GM18502 (cell line): ENCODE measurements around the gene DENND6B.

Experiments used
- ATAC-seq: cut with Tn5 transposase; IDR thresholded peaks from one replicate; pipeline ENCODE4 v1.9.1; 2021; ENCODE audit warnings: mild to moderate bottlenecking; ENCODE audit not compliant: unreplicated experiment, poor library complexity

The DENND6B gene

DNA sequence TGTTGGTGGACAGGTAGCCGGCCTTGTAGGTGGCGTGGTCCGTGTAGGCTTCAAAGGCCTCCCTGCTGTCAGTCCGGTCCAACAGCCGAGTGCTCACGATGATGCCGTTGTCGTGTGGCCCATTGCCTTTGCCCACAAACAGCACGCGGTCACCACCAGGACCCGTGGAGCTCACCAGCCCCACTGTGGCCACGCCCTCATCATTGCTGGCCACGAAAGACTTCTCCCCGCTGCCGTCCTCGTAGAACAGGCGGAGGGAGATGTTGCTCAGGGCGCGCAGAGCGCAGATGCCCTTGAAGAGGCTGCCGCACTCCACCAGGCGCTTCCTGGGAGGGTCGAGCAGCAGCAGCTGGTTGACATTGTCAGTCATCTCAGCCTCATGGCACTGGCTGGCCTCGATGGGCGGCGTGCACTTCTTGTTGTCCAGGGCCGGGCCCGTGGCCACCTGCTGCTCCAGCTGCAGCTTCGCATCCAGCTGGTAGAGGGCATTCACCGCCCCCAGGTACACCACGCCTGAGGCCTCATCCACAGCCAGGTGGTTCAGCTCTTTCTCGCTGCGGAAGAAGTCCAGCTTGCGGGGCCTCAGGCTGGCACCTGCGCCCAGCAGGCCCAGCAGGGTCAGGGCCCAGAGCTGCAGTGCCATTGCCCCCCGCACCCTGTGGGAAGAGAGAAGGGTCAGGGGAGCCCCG, 36.7 kb downstream of the DENND6B start:
- ATAC-seq, result no peak

DNA sequence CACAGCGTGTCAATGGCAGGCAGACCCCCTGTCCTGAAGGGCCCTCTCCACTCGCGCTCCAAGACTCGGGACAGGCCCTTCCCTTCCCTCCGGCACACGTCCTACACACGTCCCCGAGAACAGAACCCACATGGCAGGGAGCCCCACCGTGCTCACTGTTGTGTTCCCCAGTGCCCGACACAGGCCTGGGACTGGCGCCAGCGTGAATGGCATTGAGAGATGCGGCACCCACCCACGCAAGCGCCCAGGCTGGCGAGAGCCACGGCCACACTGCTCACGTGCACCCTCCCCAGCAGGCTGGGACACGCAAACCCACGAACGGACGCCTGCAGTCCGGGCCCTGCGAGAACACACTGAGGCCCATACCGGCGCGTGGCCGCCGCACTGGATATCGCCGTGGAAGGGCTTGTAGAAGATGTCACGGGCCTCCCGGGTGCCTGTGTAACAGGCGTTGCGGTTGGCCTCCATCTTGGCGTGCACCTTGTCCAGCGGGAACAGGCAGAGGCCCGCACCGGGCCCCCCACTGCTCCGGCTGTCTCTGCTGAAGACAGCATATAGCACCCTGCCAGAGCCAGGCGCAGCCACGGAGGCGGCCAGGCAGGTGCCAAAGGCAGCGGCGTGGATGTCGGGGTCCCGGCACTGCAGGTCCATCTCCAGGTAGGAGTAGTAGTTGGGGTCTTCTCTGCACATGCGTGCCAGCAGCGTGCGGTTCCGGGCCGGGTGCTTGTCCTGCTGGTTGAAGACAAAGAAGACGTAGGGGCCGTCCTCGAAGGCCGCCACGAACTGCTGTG, 37.5 kb downstream of the DENND6B start:
- no peak for ATAC-seq

DNA sequence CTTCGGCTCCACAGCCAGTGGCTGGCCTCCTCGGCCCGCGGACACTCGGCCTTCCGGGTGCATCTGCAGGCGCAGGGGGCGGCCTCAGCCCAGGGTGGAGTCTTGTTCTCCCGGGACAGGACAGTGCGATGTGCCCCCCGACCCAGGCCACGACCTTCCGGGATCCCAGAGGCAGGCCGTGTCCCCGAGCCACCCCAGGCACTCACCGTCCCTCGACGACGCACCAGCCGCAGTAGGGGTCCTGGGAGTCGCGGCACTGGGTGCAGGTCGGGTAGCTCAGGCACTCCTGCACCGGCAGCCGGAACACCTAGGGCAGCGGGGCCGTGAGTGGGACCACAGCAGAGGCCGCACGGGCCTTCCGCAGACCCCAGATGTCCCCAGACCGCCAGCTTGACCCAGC, 39.1 kb downstream of the DENND6B start:
- no peak for ATAC-seq

DNA sequence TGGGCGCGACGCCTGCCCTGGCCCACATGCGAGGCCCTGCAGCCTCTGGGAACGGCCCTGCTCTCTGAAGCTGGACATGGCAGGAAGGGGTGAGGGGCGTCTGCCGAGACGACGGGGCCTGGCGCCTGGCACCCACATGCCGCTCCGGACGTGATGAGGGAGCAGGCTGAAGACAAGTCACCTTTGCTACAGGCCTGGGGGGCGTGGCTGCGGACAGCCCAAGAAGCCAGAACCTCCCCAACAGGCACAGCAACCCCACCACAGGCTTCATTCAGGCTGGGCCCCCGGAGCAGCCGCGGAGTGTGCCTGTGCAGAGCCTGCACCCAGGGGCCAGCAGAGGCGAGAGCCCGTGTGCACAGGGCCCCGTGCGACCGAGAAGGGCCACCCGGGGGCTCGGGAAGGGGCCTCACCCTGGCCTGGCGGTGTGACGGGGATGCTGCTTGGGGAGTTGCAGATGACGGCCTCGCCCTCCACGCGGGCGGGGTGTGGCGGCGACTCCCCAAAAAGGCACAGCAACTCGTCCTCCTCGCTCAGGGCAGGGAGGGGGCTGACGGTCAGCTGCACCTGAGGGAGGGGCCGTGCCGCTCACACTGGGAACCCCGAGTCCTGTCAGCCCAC, 40.0 kb downstream of the DENND6B start:
- ATAC-seq, result no peak

DNA sequence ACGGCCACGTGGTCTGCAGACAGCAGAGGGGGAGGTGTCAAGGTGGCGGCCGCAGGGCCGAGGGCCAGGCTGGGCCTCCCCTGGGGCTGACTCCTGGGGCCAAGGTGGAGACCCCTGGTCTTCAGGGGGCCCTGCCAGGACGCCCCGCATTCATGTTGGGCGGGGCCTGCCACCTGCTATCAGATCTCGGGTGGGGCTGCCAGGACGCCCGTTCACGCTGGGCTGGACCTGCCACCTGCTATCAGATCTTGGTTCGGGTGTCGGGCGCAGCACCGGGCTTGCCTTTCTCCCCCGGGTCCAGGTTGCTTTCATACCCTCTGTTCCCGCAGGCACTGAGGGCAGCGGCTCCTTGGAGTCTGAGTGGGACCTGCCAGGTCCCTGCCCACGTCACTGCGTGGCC, 40.5 kb downstream of the DENND6B start:
- no peak for ATAC-seq

DNA sequence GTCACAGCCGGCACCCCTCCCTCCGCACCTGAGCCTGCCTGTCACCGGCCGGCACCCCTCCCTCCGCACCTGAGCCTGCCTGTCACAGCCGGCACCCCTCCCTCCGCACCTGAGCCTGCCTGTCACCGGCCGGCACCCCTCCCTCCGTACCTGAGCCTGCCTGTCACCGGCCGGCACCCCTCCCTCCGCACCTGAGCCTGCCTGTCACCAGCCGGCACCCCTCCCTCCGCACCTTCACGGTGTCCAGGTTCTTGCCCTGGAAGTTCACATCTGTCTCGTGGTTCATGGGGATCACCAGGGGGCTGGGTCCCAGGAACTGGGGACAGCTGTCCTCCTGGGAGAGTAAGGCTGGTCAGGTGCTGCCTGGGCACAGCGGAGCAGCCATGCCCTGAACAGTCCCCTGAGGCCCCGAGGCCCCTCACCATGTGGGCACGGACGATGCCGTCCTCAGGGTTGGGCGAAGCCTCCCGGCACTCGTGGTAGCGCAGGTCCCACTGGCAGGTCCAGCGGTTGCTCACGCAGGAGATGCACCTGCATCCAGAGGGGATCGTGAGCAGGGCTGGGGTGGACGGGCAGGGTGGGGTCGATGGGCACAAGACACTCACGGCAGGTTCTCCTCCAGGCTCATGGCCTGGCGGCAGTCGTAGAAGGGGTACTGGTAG, 41.1 kb downstream of the DENND6B start:
- no peak for ATAC-seq

DNA sequence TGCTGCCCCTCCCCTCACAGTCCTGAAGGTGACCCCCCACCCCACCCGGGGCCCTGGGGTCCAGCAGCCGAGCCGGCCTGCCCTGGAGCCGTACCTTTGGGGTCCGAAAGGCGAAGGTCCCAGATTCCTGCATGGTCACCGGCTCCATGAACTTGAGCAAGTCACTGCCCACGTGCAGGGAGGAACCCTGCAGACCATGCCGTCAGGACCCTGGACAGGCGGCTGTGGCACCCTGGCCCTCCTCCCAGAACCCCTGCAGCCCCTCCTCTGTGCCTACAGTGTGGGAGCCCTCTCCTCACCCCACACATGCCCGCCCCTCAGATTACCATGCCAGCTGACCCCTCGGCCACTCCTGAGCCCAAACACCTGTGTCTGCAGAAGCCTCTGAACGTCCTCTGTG, 42.3 kb downstream of the DENND6B start:
- no peak for ATAC-seq

DNA sequence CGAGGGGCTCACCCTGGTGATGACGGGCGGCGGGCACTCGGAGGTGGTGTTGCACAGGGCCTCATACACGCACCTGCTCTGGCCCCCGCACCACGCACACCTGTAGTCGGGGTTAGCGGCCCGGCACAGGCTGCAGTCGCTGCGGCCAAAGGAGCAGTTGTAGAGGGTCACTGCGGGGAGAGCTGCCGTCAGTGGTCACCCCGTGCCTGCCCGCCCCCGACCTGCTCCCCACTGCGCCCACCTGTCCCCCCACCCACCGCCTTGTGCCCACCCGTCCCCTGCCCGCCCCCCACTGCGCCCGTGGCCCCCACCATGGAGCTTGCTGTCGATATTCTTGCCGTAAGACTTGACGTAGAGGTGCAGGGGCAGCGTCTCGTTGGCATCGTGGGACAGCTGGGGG, 43.0 kb downstream of the DENND6B start:
- ATAC-seq, result no peak

DNA sequence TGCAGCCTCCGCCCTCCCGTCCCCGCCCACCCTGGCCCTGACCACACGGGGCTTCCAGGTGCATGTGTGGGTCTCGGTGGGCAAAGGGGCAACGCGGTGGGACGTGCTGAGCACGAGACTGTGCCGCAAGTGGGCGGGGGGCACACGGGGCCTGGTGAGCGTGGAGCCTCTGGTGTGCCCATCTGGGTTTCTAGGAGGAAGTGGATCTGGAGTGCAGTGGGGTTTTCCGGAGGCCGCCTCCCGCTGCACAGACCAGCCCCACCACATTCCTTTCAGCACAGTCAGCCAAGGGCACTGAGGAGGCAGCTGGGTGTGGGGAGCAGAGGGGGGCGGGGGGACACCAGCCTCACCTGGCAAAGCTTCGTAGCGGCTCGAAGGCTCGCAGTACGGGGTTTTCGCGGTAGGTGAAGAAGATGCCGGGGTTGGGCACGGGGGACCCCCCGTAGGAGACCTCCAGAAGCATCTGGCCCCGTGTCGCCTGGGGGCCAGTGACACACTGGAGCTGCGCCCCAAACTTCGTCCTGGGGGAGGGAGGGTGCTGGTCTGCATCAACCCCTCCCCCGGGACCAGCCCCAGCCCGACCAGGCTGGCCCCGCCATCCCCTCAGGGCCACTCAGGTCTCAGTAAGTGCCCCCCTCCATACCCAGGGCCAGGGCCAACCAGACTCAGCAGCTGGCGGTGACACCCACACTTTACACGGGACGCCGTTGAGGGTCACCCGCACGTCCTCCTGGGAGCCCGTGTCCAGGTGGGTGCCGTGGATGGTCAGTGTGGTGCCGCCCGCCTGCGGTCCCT, 44.3 kb downstream of the DENND6B start:
- no peak for ATAC-seq

DNA sequence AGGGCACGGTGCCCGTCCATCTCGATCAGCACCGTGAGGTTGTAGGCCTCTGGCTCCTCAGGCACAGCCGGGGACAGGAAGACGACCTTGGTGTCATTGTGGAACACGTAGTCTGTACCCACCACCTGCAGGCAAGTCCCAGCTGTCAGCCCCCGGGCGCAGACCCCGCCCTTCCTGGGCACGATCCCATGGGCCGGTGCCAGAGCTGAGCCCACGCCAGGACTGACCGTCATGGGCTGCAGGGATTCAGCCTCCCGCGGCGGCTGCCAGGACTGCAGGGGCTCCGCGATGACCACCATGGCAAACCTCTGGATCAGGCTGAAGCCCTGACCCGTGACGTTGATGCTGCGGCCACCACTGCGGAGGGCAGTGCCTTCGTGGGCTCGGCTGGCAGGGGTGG, 44.9 kb downstream of the DENND6B start:
- no peak for ATAC-seq

DNA sequence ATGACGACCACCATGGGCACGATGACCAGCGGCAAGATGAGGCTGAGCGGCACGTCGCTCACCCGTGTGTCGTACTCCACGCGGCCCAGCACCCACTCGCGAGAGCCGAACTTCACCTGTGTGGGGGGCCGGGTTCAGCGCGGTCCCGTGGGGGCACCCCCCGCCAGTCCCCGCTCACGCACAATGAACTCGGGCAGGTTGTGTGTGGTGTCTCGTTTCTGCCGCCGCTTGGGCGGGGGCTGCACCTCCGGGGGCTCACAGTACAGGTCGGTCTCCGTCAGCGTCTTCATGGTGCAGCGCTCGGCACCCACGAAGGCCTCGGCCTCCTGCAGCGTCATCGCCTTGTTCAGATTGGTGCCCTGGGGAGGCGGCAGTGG, 45.4 kb downstream of the DENND6B start:
- no peak for ATAC-seq

DNA sequence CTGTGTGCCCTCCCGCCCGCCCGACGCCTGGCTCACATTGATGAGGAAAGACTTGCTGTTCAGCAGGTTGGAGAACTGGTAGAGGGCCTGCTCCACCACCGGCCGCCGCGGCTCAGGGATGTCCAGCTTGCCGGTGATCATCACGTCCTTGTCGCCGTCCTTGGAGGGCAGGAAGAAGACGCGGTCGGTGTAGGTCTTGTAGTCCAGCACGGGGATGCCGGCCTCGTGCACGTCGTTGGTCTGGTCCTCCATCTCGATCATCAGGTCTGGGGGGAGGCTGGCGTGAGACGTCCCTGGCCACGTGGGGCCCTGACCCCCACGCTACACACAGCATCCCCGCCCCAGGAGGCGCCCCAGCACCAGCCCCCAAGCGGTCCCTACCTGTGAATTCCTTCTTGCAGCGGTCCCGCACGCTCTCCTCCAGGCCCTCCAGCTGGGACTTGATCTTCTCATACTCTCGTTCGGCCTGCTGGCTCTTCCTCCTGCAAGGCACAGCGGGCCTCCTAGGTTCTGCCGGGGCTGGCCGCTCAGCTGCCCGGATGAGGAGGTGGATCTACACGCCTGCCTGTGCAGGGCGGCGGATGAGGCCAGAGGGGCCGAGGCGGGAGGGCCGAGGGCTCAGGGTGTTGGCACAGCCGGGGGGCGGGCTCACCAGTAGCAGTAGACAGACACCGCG, 46.0 kb downstream of the DENND6B start:
- no peak for ATAC-seq

DNA sequence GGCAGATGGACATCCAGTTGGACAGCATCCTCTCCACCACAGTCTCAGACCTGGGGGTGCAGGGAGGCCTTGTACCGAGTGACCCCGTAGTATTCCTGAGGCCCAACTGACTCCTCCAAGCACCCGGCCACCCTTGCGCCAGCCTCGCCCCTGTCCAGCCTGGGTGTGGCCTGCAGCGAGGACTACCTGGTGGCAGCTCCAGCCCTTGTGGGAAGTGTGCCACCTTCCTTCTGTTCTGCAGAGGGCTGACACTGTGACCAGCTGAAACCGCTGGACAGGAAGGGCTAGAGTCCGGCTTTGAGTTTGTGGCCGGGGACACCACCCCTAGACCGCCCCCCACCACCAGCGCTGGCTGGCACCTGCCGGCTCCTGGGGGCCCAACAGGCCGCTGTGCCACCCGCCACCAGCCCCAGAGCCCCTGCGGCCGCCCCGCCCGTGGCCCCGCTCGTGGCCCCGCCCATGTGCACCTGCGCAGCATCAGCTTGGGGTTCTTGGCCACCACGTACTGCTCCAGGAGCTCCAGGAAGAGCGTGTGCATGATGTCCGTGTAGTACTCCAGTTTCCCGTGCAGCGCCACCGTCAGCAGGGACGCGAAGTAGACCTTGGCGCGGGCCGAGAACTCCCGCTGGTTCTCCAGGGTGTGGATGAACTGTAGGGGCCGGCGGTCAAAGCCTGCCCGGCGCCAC, 46.6 kb downstream of the DENND6B start:
- no peak for ATAC-seq

DNA sequence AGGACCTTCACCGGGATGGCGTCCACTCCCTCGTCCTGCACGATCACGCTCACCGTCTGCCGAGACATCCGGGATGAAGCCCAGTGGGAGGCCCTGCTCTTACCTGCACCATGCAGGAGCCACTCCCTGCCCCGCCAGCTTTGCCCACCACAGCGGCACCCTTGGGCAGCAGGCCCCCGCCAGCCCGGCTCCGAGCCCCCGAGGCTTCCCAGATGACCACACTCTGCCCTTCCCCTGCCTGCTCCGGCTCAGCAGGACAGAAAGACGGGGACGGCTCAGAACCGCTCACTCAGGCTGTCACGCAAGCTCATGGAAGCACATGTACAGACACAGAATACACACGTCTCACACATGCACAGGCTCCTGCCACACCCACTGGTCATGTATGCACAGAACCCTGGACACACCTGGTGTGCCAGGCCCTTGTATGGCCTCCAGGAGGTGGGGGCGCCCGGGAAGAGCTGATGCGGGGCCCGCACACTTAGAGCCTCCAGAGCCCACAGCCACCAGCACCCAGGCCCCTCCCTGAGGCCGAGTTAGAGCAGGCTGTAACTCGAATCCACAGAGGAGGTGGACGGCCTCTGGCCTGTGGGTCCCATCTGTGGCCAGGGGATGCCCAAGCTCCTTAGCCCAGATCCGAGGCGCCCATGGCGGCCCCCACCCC, 47.7 kb downstream of the DENND6B start:
- ATAC-seq, result no peak

DNA sequence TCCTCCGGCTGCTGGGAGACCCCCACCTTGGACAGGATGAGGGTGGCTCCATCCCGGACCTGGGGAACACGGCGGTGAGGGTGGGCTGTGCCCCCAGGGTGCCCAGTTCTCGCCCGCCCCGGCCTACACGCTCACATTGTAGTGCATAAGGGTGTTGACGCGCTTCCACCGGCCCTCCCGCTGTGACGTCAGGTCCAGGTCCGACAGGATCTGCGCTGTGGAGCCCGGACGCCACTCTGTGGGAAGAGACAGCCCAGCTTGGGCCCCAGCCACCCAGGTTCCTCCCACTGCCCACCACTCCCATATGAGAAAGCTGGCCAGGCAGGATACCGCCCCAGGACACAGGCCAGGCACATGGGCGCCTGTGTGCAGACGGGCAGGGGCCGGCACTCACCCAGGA, 48.4 kb downstream of the DENND6B start:
- no peak for ATAC-seq

DNA sequence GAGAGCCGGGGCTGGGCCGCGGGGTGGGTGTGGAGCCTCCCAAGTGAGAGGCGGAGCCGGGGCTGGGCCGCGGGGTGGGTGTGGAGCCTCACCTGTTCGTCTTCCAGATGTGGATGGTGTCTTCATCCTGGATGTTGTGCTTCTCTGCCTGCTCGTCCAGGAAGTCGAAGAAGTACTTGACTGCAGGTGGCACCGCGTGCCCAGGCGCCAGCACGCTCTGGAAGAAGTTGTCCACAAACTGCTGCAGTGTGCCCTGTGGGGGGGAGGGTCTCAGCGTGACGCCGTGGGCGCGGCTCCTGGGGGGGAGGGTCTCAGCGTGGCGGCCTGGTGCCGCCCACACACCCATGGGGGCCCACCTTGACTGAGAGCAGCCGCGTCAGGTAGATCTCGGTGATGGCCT, 49.1 kb downstream of the DENND6B start:
- ATAC-seq, result no peak

DNA sequence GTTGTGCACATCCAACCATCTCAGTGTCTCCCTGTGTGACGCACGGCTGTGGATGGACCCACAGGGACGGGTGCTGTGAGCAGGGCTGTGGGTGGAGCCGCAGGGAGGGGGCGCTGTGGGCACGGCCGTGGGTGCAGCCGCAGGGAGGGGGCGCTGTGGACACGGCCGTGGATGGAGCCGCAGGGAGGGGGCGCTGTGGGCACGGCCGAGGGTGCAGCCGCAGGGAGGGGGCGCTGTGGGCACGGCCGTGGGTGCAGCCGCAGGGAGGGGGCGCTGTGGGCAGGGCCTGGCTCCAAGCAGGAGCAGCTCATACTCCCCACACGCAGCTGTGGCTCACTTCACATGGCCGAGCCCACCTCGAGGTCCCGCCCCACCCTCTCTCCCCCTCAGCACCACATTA, 50.7 kb downstream of the DENND6B start:
- peak; percentile 61 for ATAC-seq

DNA sequence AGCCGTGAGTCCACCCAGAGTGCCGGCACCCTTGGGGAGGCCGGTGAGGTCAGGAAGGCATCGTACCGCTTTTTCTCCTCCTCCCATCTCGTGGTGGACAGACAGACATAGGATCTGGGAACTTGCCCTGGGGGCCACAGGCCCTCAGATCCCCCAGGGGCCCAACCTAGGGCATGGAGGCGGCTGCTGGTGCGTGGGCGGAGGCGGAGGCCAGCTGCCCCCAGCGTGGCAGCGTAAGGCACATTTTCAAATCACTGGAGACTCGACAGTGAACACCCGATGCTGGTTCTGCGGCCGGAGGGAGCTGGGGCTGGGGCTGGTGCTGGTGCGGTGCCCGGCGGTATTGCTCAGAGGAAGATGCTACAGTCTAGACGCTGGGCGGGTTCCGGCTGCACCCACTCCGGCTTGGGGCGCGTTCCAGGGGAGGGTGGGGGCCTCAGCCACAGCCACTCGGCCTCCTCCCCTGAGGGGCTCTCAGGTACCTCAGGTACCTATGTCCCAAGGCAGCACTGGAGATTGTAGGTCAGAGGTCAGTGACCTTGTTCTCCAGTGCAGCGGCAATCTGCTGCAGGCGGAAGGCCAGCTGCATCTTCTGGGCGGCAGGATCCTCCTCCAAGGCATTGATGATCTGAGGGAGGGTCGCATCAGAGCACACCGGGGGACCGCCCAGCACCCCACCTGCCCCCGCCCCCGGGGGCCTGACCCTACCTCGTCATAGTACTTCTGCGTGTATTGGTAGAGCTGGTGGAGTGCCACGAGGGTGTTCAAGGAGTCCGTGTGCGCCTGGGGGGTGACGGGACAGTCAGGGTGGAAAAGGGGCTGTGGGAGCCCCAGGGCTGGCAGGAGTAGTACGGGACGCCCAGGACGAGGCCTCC, 51.4 kb downstream of the DENND6B start:
- no peak for ATAC-seq
